22Rv1 (cell line): ENCODE results near the gene SYNRG.

Experiments used
- CTCF ChIP-seq: fragments of 450-650 bp; IDR thresholded peaks from 2 replicates; pipeline ENCODE4 v1.5.1; 2017; ENCODE audit warnings: mild to moderate bottlenecking
- ZFX ChIP-seq: fragments of 450-650 bp; IDR thresholded peaks from 2 replicates; pipeline ENCODE4 v1.6.1; 2017; ENCODE audit warnings: antibody characterized with exemption, borderline replicate concordance

- TF ChIP-seq CTCF (no peak), ZFX (no peak)
Observed at GRCh38 chr17:37605081-37605480, 4.1 kb downstream of the SYNRG start.
